K562 (cell line): Measurements from ENCODE around the gene UTP25. TPM values are rescaled to one million over a fixed set of nuclear protein-coding genes. Genes with fewer than 3 reads are reported as not detected.

ENCODE experiments used
- ATAC-seq: fragments of 200-7000 bp; cut with Tn5 transposase; 3 replicates; pipeline ENCODE4 v1.9.1; 2020; ENCODE audit warnings: moderate library complexity
- BruUV-seq: library from RNA; stranded (reverse); fragments of 400-500 nt; replicated peaks from 2 replicates; lab custom pipeline; 2021; lab: Mats Ljungman, UMichigan
- CTCF ChIA-PET: fragments of 300-600 bp; formaldehyde crosslinking; extraction: SDS; loops from one replicate; lab custom pipeline; 2021; ENCODE audit warnings: low intra/inter-chr PET ratio; lab: Yijun Ruan, JAX
- POLR2A ChIA-PET: fragments of 300-600, 350-650 bp; sonication (Branson Sonifier 250); formaldehyde crosslinking; extraction: SDS; loops from one replicate; lab custom pipeline; 2021; ENCODE audit warnings: antibody characterized with exemption, inconsistent platforms; lab: Yijun Ruan, JAX
- DNase-seq, 4 experiments: peaks; one replicate each; pipeline versions ENCODE4 v3.0.0 to v3.0.0-alpha.2; 2011 to 2018; ENCODE audit warnings: low spot score in 3 of 4, mixed read lengths in 3 of 4; ENCODE audit errors: extremely low read depth in 1 of 4
- FAIRE-seq: peaks from 2 replicates; lab custom pipeline; 2011; peaks lifted over from hg19 to GRCh38; lab: Jason Lieb, UNC
- H2AFZ ChIP-seq: 2 replicates; pipeline ENCODE4 v1.6.0; 2011; ENCODE audit warnings: low read depth, low read length, control low read depth, inconsistent platforms
- H3K27ac ChIP-seq: fragments of 200-600 bp; 3 replicates; pipeline ENCODE4 v1.8.0; 2011; ENCODE audit warnings: low read depth, mild to moderate bottlenecking, control low read depth, inconsistent platforms, low read length, moderate library complexity, mixed read lengths; ENCODE audit errors: extremely low read depth
- H3K27me3 ChIP-seq, 2 experiments: fragments of 300-600 bp in 1 of 2; 2 replicates in 1 of 2; 3 replicates in 1 of 2; pipeline versions ENCODE4 v1.6.0 to v1.8.0; 2011; ENCODE audit warnings: inconsistent platforms in 2 of 2, low read length in 2 of 2, mild to moderate bottlenecking in 1 of 2, mixed read lengths in 1 of 2, moderate library complexity in 1 of 2; ENCODE audit not compliant: control insufficient read depth in 2 of 2, insufficient read depth in 2 of 2
- H3K36me3 ChIP-seq: fragments of 300-600 bp; 3 replicates; pipeline ENCODE4 v1.8.0; 2011; ENCODE audit warnings: mild to moderate bottlenecking, low read length, inconsistent platforms; ENCODE audit not compliant: control insufficient read depth, insufficient read depth
- H3K4me1 ChIP-seq, 2 experiments: fragments of 200-600 bp in 1 of 2; replicated peaks in 1 of 2; 2 replicates in 1 of 2; 3 replicates in 1 of 2; pipeline versions ENCODE4 v1.5.1 to v1.8.0; 2011; ENCODE audit warnings: inconsistent platforms in 2 of 2, low read length in 2 of 2, mild to moderate bottlenecking in 1 of 2, mixed read lengths in 1 of 2, moderate library complexity in 1 of 2; ENCODE audit not compliant: control insufficient read depth in 2 of 2, insufficient read depth in 2 of 2
- H3K4me2 ChIP-seq: 2 replicates; pipeline ENCODE4 v1.6.1; 2011; ENCODE audit warnings: low read length, control low read depth, inconsistent platforms, mixed read lengths; ENCODE audit not compliant: insufficient read depth
- H3K4me3 ChIP-seq: fragments of 200-600 bp; sonication (generic), shearing (Covaris generic); 2 replicates; pipeline ENCODE4 v1.5.1; 2016; ENCODE audit warnings: control low read depth, inconsistent platforms
- H3K79me2 ChIP-seq: fragments of 200-600 bp; 3 replicates; pipeline ENCODE4 v1.8.0; 2011; ENCODE audit warnings: low read length, inconsistent platforms; ENCODE audit not compliant: control insufficient read depth, insufficient read depth
- H3K9ac ChIP-seq, 2 experiments: 2 replicates each; pipeline versions ENCODE4 v1.6.0 to v1.6.1; 2011; ENCODE audit warnings: low read depth in 2 of 2, low read length in 2 of 2, control low read depth in 1 of 2, inconsistent platforms in 1 of 2, mild to moderate bottlenecking in 1 of 2, mixed read lengths in 1 of 2; ENCODE audit not compliant: insufficient read depth in 1 of 2
- H3K9me1 ChIP-seq: one replicate; pipeline ENCODE4 v1.6.0; 2011; ENCODE audit warnings: inconsistent platforms, mild to moderate bottlenecking, low read length, moderate library complexity; ENCODE audit not compliant: control insufficient read depth, insufficient read depth
- H3K9me3 ChIP-seq: replicated peaks from 2 replicates; pipeline ENCODE4 v1.5.1; 2011; ENCODE audit warnings: low read depth, low read length, inconsistent platforms; ENCODE audit not compliant: control insufficient read depth, insufficient read depth
- H4K20me1 ChIP-seq: replicated peaks from 2 replicates; pipeline ENCODE4 v1.6.1; 2011; ENCODE audit warnings: low read length, inconsistent platforms, mixed read lengths; ENCODE audit not compliant: control insufficient read depth, insufficient read depth
- ARID2 ChIP-seq: fragments of 450-650 bp; IDR thresholded peaks from 2 replicates; pipeline ENCODE4 v1.6.1; 2017; ENCODE audit warnings: antibody characterized with exemption, mild to moderate bottlenecking
- BMI1 ChIP-seq: fragments of 150-350 bp; IDR thresholded peaks from 2 replicates; pipeline ENCODE4 v1.6.1; 2014; ENCODE audit warnings: low read length
- C11orf30 ChIP-seq: fragments of 450-650 bp; IDR thresholded peaks from 2 replicates; pipeline ENCODE4 v1.6.1; 2016; ENCODE audit warnings: low read depth, mild to moderate bottlenecking
- KAT8 ChIP-seq: fragments of 450-650 bp; IDR thresholded peaks from 2 replicates; pipeline ENCODE4 v1.6.1; 2016; ENCODE audit warnings: low read depth, mild to moderate bottlenecking
- KLF1 ChIP-seq: fragments of 450-650 bp; IDR thresholded peaks from 2 replicates; pipeline ENCODE4 v1.6.1; 2016; ENCODE audit warnings: missing genetic modification characterization, missing compliant biosample characterization
- LCOR ChIP-seq: sonication (generic); formaldehyde crosslinking; IDR thresholded peaks from 2 replicates; pipeline ENCODE4 v1.8.0; 2022; ENCODE audit warnings: mild to moderate bottlenecking, missing genetic modification reagents
- NCOA6 ChIP-seq: fragments of 450-650 bp; IDR thresholded peaks from 2 replicates; pipeline ENCODE4 v1.6.1; 2017; ENCODE audit warnings: mild to moderate bottlenecking
- SAP30 ChIP-seq: fragments of 200-600 bp; sonication (generic); IDR thresholded peaks from 2 replicates; pipeline ENCODE4 v1.6.1; 2012; ENCODE audit warnings: borderline replicate concordance, low read depth, mild to moderate bottlenecking, moderate library complexity, low read length, control low read depth, inconsistent platforms; ENCODE audit not compliant: insufficient read depth, poor library complexity, severe bottlenecking
- THRAP3 ChIP-seq: fragments of 450-650 bp; IDR thresholded peaks from 2 replicates; pipeline ENCODE4 v1.6.1; 2016; ENCODE audit warnings: mild to moderate bottlenecking, inconsistent platforms, borderline replicate concordance
- ZFPM2 ChIP-seq: fragments of 250-450 bp; sonication (Bioruptor Pico); IDR thresholded peaks from 2 replicates; pipeline ENCODE4 v1.5.1; 2022; ENCODE audit warnings: mild to moderate bottlenecking
- ZNF668 ChIP-seq: fragments of 250-450 bp; sonication (Bioruptor Pico); IDR thresholded peaks from 2 replicates; pipeline ENCODE4 v1.8.0; 2022; ENCODE audit warnings: mild to moderate bottlenecking, inconsistent platforms
- WGBS: fragments of 100-300 bp; shearing (Covaris generic); methylation state at CpG from one replicate; pipeline ENCODE4 v1.1.6; 2016; ENCODE audit warnings: low coverage, mixed read lengths; ENCODE audit not compliant: insufficient coverage; ENCODE audit errors: missing lambda C conversion rate; 5-methylcytosine and 5-hydroxymethylcytosine counted together
- in situ Hi-C: fragments of 300-500 bp; cut with MboI; formaldehyde crosslinking; loops from 4 replicates; pipeline ENCODE4 v1.15.0; 2018; ENCODE audit warnings: inconsistent platforms, mixed read lengths
- intact Hi-C: fragments of 100-400 bp; cut with micrococcal nuclease; formaldehyde crosslinking; loops from 2 replicates; pipeline ENCODE4 v1.14.2; 2022
- polyA plus RNA-seq, 8 experiments: library from polyadenylated mRNA; depleted of rRNA in 4 of 8; stranded (reverse) in 5 of 8; unstranded in 3 of 8; fragments of >200 nt; fragmentation: Nextera tagmentation in 2 of 8; fragmentation: Illumina TruSeq in 1 of 8; extraction: Ambion mirVana in 2 of 8; extraction: Trizol in 1 of 8; gene quantifications; 2 replicates each; pipeline versions ENCODE4 v1.2.1 to v1.2.3, GENCODE V29; 2011 to 2014; ENCODE audit warnings: inconsistent platforms in 1 of 8, missing spikeins in 1 of 8
- total RNA-seq, 7 experiments: library from RNA; depleted of rRNA in 6 of 7; stranded (reverse); fragments of >200 nt in 6 of 7; fragmentation: Illumina TruSeq in 2 of 7; extraction: Trizol in 2 of 7; gene quantifications; 2 replicates each; pipeline versions ENCODE4 v1.2.1 to v1.2.3, GENCODE V29; 2011 to 2021; ENCODE audit warnings: low replicate concordance in 1 of 7
- TF ChIP-seq, protein P1 (sequence below): fragments of 450-650 bp; formaldehyde crosslinking; IDR thresholded peaks from 2 replicates; pipeline ENCODE4 v1.4.0; 2022; ENCODE audit warnings: mild to moderate bottlenecking, moderate library complexity
- TF ChIP-seq, protein P2 (sequence below): sonication (generic); formaldehyde crosslinking; IDR thresholded peaks from 2 replicates; pipeline ENCODE4 v1.8.0; 2023; ENCODE audit warnings: mild to moderate bottlenecking, missing genetic modification reagents
- TF ChIP-seq, protein P3 (sequence below): fragments of 450-650 bp; IDR thresholded peaks from 2 replicates; pipeline ENCODE4 v1.6.1; 2016; ENCODE audit warnings: missing biosample characterization, missing genetic modification characterization
- TF ChIP-seq, protein P4 (sequence below): fragments of 450-650 bp; formaldehyde crosslinking; IDR thresholded peaks from 2 replicates; pipeline ENCODE4 v1.4.0; 2022; ENCODE audit warnings: missing genetic modification characterization

UTP25 gene
- total and polyA plus RNA-seq, 9 of the 15 experiments (the other 6 are each of a cell fraction or from before 2014, with no cell fraction given): 5.7 to 17.6 (median 12.0) TPM

DNA sequence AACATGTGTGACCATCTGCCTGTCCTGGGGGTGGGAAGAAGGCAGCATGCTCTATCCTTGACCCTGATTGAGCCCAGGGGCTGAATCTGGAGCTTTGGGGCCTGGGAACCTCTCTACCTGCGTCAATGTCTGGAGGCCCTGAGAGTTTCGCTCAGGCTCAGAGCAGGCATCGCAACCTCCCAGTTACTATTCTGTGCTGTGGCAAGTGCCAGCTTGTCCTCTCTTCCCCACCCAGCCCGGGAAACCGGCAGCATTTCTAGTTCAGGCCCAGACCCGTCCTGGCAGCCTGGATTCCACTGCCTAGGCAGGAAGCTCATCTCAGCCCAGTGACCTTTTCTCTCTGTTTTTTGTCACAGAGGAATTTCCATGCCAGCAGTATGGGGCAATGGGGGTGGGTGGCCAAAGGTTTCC, 11.8 kb upstream of the UTP25 start (continued):
- TF ChIP-seq, protein P1, sequence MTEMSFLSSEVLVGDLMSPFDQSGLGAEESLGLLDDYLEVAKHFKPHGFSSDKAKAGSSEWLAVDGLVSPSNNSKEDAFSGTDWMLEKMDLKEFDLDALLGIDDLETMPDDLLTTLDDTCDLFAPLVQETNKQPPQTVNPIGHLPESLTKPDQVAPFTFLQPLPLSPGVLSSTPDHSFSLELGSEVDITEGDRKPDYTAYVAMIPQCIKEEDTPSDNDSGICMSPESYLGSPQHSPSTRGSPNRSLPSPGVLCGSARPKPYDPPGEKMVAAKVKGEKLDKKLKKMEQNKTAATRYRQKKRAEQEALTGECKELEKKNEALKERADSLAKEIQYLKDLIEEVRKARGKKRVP (CRISPR knock-in tag): no peak
- TF ChIP-seq, protein P2, sequence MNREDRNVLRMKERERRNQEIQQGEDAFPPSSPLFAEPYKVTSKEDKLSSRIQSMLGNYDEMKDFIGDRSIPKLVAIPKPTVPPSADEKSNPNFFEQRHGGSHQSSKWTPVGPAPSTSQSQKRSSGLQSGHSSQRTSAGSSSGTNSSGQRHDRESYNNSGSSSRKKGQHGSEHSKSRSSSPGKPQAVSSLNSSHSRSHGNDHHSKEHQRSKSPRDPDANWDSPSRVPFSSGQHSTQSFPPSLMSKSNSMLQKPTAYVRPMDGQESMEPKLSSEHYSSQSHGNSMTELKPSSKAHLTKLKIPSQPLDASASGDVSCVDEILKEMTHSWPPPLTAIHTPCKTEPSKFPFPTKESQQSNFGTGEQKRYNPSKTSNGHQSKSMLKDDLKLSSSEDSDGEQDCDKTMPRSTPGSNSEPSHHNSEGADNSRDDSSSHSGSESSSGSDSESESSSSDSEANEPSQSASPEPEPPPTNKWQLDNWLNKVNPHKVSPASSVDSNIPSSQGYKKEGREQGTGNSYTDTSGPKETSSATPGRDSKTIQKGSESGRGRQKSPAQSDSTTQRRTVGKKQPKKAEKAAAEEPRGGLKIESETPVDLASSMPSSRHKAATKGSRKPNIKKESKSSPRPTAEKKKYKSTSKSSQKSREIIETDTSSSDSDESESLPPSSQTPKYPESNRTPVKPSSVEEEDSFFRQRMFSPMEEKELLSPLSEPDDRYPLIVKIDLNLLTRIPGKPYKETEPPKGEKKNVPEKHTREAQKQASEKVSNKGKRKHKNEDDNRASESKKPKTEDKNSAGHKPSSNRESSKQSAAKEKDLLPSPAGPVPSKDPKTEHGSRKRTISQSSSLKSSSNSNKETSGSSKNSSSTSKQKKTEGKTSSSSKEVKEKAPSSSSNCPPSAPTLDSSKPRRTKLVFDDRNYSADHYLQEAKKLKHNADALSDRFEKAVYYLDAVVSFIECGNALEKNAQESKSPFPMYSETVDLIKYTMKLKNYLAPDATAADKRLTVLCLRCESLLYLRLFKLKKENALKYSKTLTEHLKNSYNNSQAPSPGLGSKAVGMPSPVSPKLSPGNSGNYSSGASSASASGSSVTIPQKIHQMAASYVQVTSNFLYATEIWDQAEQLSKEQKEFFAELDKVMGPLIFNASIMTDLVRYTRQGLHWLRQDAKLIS (CRISPR knock-in tag): no peak
- TF ChIP-seq KLF1 (tag): no peak
- TF ChIP-seq, protein P3, sequence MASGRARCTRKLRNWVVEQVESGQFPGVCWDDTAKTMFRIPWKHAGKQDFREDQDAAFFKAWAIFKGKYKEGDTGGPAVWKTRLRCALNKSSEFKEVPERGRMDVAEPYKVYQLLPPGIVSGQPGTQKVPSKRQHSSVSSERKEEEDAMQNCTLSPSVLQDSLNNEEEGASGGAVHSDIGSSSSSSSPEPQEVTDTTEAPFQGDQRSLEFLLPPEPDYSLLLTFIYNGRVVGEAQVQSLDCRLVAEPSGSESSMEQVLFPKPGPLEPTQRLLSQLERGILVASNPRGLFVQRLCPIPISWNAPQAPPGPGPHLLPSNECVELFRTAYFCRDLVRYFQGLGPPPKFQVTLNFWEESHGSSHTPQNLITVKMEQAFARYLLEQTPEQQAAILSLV (tag): no peak

DNA sequence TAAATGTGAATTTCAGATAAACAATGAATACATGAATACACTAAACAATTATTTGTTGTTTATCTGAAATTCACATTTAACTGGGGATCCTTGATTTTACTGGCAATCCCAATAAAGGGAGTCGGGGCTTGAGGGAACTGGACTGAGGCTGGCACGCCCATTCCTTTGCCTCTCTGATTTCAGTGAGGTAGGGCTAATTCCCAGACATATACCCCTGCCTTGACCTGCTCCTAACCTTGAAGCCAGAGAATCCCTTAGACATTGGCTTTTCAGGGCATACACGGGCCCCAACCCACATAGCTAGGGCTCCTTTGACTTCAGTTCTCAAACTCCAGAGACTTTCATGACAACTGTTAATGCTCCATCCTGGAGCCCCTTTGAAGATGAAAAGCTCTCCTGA, 10.8 kb upstream of the UTP25 start:
- intact Hi-C loops (no loop called here), in situ Hi-C loops (no loop called here)
- POLR2A ChIA-PET: interaction anchor here (0.6 to 1.0 kb wide), 2 partner anchors 49 to 1222 kb away, joined by 3 read pairs; no protein-coding TSS in a partner anchor
- DNase-seq: no peak
- Histone ChIP-seq H3K79me2 (no peaks in the 10 kb centered on the region), H2AFZ (no peak overlapping the region), H4K20me1 (no peaks in the 10 kb centered on the region), H3K36me3 (no peaks in the 10 kb centered on the region), H3K4me3 (no peak overlapping the region), H3K9me1 (no peaks in the 10 kb centered on the region), H3K27me3 (peaks cover 0 to 8% of the 10 kb centered on the region in 2 experiments; a peak in 2 of 5 replicates), H3K27ac (no peak overlapping the region), H3K4me2 (no peak overlapping the region), H3K4me1 (no peaks in the 10 kb centered on the region), H3K9me3 (no peaks in the 10 kb centered on the region), H3K9ac (no peak overlapping the region)
- BruUV-seq: no TSS peak
- no peak for FAIRE-seq
- CTCF ChIA-PET: no interaction called here
- 9% methylated on average over 3 of the region's 3 CpGs for WGBS
- ATAC-seq: no peak
- TF ChIP-seq SAP30 (no peak), ARID2 (no peak), BMI1 (no peak), LCOR (CRISPR knock-in tag) (no peak), ZNF668 (CRISPR knock-in tag) (no peak), ZFPM2 (no peak), KAT8 (no peak), C11orf30 (no peak), THRAP3 (no peak), NCOA6 (no peak)
- TF ChIP-seq, protein P4, sequence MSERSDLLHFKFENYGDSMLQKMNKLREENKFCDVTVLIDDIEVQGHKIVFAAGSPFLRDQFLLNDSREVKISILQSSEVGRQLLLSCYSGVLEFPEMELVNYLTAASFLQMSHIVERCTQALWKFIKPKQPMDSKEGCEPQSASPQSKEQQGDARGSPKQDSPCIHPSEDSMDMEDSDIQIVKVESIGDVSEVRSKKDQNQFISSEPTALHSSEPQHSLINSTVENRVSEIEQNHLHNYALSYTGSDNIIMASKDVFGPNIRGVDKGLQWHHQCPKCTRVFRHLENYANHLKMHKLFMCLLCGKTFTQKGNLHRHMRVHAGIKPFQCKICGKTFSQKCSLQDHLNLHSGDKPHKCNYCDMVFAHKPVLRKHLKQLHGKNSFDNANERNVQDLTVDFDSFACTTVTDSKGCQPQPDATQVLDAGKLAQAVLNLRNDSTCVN (CRISPR knock-in tag): no peak
